MG63 (cell line): ENCODE results near the gene FOXN3. TPM values are rescaled to one million over a fixed set of nuclear protein-coding genes. Genes with fewer than 3 reads are reported as not detected.
"Not testable (repeated sequence)": the region's sequence is repeated elsewhere in the genome, so short reads cannot be mapped to it uniquely, and the experiment has no call there.

Source experiments
- DNase-seq: peaks from one replicate; pipeline ENCODE4 v3.0.0-alpha.2; 2020
- H3K27me3 ChIP-seq: fragments of 250-450 bp; sonication (Bioruptor Pico); 2 replicates; pipeline ENCODE4 v1.5.1; 2020; ENCODE audit warnings: mild to moderate bottlenecking, moderate library complexity
- H3K36me3 ChIP-seq: fragments of 250-450 bp; sonication (Bioruptor Pico); 2 replicates; pipeline ENCODE4 v1.5.1; 2020; ENCODE audit warnings: mild to moderate bottlenecking, moderate library complexity
- H3K4me3 ChIP-seq: fragments of 250-450 bp; sonication (Bioruptor Pico); 2 replicates; pipeline ENCODE4 v1.5.1; 2020; ENCODE audit warnings: mild to moderate bottlenecking, moderate library complexity
- H3K9me3 ChIP-seq: fragments of 250-450 bp; sonication (Bioruptor Pico); 2 replicates; pipeline ENCODE4 v1.5.1; 2020; ENCODE audit warnings: mild to moderate bottlenecking, moderate library complexity
- total RNA-seq: library from RNA; depleted of rRNA; stranded (reverse); fragments of >200 nt; shearing (Covaris generic); gene quantifications from 2 replicates; pipeline ENCODE4 v1.2.3, GENCODE V29; 2014; ENCODE audit warnings: low replicate concordance

FOXN3 gene
- total RNA-seq, 1 experiment from 2014 or later, result 1.4 TPM

GRCh38 chr14:89164168-89165073 lies 252.6 kb downstream of the FOXN3 start:
- no peaks in the 10 kb centered on the region for H3K36me3 ChIP-seq
- no peaks in the 10 kb centered on the region for H3K27me3 ChIP-seq
- no peaks in the 10 kb centered on the region for H3K9me3 ChIP-seq
- no peak for DNase-seq
- H3K4me3 ChIP-seq, result no peak overlapping the region

DNA sequence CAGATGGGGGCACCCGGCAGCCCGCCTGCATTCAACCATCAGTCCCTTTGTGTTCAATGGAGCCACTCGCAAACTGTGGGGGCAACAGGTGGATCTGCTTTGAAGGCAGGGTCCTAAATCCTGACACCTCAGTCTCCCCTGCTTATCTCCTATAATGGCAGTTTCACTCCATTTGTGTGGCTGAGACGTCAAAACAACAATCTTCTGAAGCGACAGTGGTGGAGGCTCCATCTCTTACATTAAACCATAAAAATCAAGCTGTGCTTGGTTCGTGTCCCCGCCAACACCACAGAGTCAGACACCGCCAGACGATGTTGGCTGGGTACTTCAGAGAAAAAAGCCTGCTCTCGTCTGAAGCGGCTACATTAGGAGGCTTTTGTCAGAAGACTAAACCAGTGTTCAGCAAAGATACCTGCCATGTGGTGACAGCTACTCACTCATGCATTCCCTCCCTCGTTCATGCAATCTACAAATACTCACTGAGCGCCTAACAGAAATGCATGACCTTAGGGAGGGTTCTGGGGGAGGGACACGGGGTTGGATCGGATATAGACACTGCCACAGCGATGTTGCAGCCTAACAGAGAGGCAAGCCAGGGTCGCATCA lies 253.9 kb downstream of the FOXN3 start:
- no peak for DNase-seq
- H3K36me3 ChIP-seq, result no peaks in the 10 kb centered on the region
- H3K9me3 ChIP-seq, result no peaks in the 10 kb centered on the region
- H3K27me3 ChIP-seq, result no peaks in the 10 kb centered on the region
- H3K4me3 ChIP-seq, result no peak overlapping the region

DNA sequence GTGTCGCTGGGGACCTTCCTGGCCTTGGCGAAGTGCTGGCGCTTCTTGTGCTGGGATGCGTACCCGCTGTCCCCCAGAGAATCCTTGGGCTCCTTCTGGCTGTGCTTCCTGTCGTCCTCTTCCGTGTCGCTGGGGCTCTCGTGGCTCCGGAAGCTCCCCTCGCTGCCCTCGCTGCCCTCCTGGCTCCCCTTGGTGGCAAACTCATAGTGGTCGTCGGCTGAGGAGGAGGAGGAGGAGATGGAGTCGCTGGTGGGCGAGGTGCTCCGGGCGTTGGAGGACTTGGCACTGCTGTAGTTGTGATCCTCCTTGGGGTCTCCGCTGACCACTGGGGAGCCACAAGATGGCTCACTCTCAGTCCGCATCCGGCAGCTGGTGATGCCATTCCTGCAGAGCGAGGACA lies 254.4 kb downstream of the FOXN3 start:
- Histone ChIP-seq H3K27me3 (no peaks in the 10 kb centered on the region), H3K36me3 (no peaks in the 10 kb centered on the region), H3K9me3 (no peaks in the 10 kb centered on the region), H3K4me3 (no peak overlapping the region)
- DNase-seq, result no peak

DNA sequence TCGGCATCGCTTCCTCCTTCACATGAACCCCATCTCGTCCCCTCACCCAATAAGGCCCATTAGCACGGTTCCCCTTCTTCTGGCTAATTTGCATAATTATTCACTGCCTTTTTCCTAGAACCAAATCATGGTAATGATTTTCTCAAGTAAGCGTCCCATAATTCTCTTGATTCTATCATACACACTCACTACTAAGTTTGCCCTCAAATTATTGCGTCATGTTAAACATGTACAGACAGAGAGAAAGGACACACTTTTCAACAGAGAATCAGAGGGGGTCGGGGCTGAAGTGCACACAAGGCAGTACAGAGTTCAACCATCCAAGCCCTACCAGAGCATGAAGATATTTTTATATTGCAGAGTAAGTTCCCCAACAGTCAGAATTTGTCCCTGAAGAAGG lies 256.6 kb downstream of the FOXN3 start:
- H3K36me3 ChIP-seq, result no peaks in the 10 kb centered on the region
- H3K9me3 ChIP-seq, result no peaks in the 10 kb centered on the region

DNA sequence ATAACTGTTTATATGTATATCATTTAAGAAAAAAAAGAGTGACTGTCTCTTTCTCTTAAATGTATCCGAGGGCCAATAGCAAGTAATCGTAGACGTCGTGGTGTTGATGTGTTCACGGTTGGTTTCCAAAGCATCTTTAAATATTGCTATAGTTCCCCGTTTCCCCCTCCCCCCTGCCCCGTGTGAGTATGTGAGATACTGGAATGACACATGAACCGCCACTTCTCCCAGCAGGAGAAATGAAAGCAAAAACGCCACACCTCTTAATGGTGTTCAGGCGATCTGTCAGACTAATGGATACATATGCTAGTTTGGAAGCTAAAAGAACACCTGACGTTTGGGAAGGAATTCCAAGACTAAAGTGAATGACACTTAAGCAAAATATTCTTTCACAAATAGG lies 258.3 kb downstream of the FOXN3 start:
- H3K27me3 ChIP-seq, result no peaks in the 10 kb centered on the region
- H3K36me3 ChIP-seq, result no peaks in the 10 kb centered on the region
- H3K4me3 ChIP-seq, result no peak overlapping the region
- no peak for DNase-seq
- no peaks in the 10 kb centered on the region for H3K9me3 ChIP-seq

More for the DNA sequence above, 256.6 kb downstream of the FOXN3 start:
- no peak for DNase-seq
- H3K27me3 ChIP-seq, result no peaks in the 10 kb centered on the region
- no peak overlapping the region for H3K4me3 ChIP-seq

DNA sequence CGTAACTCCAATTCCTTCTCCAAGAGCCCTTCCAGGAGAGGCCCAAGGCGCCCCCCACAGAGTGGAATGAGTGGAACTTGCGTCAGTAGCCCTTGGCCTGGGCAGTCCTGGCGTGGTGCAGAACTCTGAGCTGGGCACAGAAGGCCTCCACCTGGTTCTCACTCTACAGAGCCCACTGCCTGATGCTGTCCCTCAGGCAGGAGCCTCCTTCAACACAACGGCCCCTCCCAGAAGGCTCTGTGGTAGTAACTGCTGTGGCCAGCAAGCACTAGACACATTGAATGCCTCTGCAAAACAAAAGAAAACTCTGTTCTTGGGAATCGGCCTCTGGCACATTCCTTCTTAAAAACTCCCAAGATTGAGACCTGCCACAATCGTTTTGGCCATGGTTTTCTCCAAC lies 258.9 kb downstream of the FOXN3 start:
- H3K27me3 ChIP-seq, H3K36me3 ChIP-seq, H3K9me3 ChIP-seq, DNase-seq, H3K4me3 ChIP-seq: not testable (repeated sequence)

DNA sequence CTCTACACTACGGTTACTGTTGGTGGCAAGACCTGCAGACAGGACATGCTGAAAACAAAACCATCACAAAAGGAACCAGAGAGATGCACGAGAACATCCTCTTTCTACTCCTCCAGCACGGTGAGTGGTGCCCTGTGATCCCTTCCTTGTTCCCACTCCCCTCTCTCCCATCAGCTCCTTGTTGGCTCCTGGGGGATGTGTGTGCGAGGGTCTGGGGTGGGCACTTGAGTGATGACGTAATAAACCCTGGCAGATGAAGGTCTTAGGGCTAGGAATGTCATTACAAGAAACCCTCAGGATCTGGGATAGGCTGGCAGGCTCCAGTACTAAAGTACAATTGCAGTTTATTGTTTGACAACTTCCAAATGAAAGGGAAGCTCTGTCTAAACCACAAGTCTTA lies 261.5 kb downstream of the FOXN3 start:
- no peaks in the 10 kb centered on the region for H3K9me3 ChIP-seq
- no peaks in the 10 kb centered on the region for H3K36me3 ChIP-seq
- DNase-seq, result no peak
- no peak overlapping the region for H3K4me3 ChIP-seq
- H3K27me3 ChIP-seq, result no peaks in the 10 kb centered on the region

- H3K27me3 ChIP-seq, H3K9me3 ChIP-seq, DNase-seq, H3K4me3 ChIP-seq, H3K36me3 ChIP-seq: not testable (repeated sequence)
These were observed 265.3 kb downstream of the FOXN3 start for GRCh38 chr14:89151693-89152092.

GRCh38 chr14:89146274-89146673 lies 270.8 kb downstream of the FOXN3 start:
- DNase-seq, result no peak
- Histone ChIP-seq H3K36me3 (no peaks in the 10 kb centered on the region), H3K9me3 (no peaks in the 10 kb centered on the region), H3K4me3 (no peak overlapping the region), H3K27me3 (no peaks in the 10 kb centered on the region)

GRCh38 chr14:89144642-89145041 lies 272.4 kb downstream of the FOXN3 start:
- DNase-seq, result no peak
- no peak overlapping the region for H3K4me3 ChIP-seq
- H3K36me3 ChIP-seq, result no peaks in the 10 kb centered on the region
- no peaks in the 10 kb centered on the region for H3K9me3 ChIP-seq
- H3K27me3 ChIP-seq, result no peaks in the 10 kb centered on the region

DNA sequence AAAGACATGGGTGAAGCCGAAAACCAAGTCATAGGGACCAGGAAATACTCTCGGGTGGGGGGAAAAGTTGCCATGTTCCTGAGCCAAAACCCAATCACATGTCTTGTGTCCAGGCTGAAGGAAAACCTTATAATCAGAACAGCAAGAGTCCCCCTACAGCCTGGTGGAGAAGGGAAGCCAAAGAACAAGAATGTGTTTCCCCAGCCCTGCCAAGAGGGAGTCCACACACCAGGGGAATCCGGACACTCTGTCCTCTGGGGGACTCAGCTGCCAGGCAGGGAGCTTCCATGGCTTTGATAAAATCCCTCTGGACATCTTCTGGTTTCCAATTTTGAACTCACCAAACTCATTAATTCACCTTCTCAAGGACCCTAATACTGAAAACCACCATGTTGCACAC lies 273.0 kb downstream of the FOXN3 start:
- no peak for DNase-seq
- Histone ChIP-seq H3K36me3 (no peaks in the 10 kb centered on the region), H3K27me3 (no peaks in the 10 kb centered on the region), H3K4me3 (no peak overlapping the region), H3K9me3 (no peaks in the 10 kb centered on the region)

- H3K4me3 ChIP-seq, result no peak overlapping the region
- no peaks in the 10 kb centered on the region for H3K27me3 ChIP-seq
- H3K36me3 ChIP-seq, result no peaks in the 10 kb centered on the region
- no peak for DNase-seq
- no peaks in the 10 kb centered on the region for H3K9me3 ChIP-seq
These were observed 273.4 kb downstream of the FOXN3 start for GRCh38 chr14:89143595-89143994.

DNA sequence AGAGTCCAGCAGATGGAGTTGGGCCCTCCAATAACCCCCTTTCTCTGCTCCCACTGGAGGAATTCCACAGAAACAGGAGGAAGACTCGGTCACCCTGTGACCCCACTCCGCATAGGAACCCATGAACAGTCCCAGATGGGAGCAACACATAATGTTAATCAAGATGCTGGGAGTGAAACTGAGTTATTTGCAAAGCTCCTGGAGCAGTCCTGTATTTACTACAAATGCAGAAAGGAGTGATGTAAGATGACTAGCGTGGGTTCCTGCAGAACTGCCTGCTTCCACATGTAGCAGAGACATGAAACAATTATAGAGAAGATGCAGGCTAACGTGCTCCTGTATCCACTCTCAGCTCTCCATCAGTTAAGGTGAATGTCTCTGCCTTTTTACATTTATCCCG lies 274.7 kb downstream of the FOXN3 start:
- DNase-seq, result no peak

GRCh38 chr14:89141862-89142261 lies 275.2 kb downstream of the FOXN3 start:
- no peak for DNase-seq
- H3K27me3 ChIP-seq, result no peaks in the 10 kb centered on the region
- H3K36me3 ChIP-seq, result no peaks in the 10 kb centered on the region
- H3K4me3 ChIP-seq, result no peak overlapping the region
- no peaks in the 10 kb centered on the region for H3K9me3 ChIP-seq

More for the DNA sequence above, 274.7 kb downstream of the FOXN3 start:
- Histone ChIP-seq H3K9me3 (no peaks in the 10 kb centered on the region), H3K4me3 (no peak overlapping the region), H3K27me3 (no peaks in the 10 kb centered on the region), H3K36me3 (no peaks in the 10 kb centered on the region)

DNA sequence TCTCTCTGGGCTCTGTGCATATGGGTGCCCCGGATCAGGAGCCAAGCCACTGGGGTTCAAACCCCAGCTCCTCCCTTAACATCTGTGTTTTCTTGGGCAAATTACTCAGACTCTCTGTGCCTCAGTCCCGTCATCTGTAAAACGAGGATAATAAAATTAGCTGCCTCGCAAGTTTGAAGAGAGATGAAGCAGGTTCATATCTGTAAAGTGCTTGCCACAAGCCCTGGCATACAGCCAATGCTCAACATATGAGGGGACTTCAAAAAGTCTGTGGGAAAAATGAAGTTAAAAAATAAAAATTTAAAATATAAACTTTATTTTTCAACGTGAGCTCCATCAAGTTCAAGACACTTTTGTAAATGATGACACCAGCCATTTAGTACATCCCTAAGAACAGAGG lies 276.7 kb downstream of the FOXN3 start:
- H3K9me3 ChIP-seq, result no peaks in the 10 kb centered on the region; the same call in 1 of the 2 replicates
- no peaks in the 10 kb centered on the region for H3K36me3 ChIP-seq
- no peaks in the 10 kb centered on the region for H3K27me3 ChIP-seq
- H3K4me3 ChIP-seq, result no peak overlapping the region
- DNase-seq, result no peak

GRCh38 chr14:89139404-89140247 lies 277.4 kb downstream of the FOXN3 start:
- Histone ChIP-seq H3K36me3 (no peaks in the 10 kb centered on the region), H3K4me3 (no peak overlapping the region), H3K27me3 (no peaks in the 10 kb centered on the region), H3K9me3 (no peaks in the 10 kb centered on the region; the same call in 1 of the 2 replicates)
- DNase-seq, result no peak

- H3K27me3 ChIP-seq, result no peaks in the 10 kb centered on the region
- H3K36me3 ChIP-seq, result no peaks in the 10 kb centered on the region
- no peak overlapping the region for H3K4me3 ChIP-seq
- no peak for DNase-seq
- H3K9me3 ChIP-seq, result no peaks in the 10 kb centered on the region; the same call in 1 of the 2 replicates
These were observed 278.2 kb downstream of the FOXN3 start for GRCh38 chr14:89138846-89139245.
